ENCODE data around the gene FAM185A.

- TF ChIP-seq CTCF (IDR thresholded peaks at IDR 0.05; ENCODE audit: insufficient read depth, low read length) (no peak), REST (IDR thresholded peaks at IDR 0.05; ENCODE audit: insufficient replicate concordance, low read depth) (no peak), POLR2AphosphoS5 (IDR thresholded peaks at IDR 0.05; ENCODE audit: low read depth) (no peak), GABPA (IDR thresholded peaks at IDR 0.05; ENCODE audit: low read depth) (no peak), SPI1 (IDR thresholded peaks at IDR 0.05; ENCODE audit: borderline replicate concordance, low read depth) (no peak)
These were observed 81.4 kb downstream of the FAM185A start for GRCh38 chr7:102830197-102830596.
